ENCODE results near the gene IL25.
"Not testable (repeated sequence)": the region's sequence is repeated elsewhere in the genome, so short reads cannot be mapped to it uniquely, and the experiment has no call there.

Gene IL25

GRCh38 chr14:23407516-23408306 is 35.1 kb downstream of the IL25 start, which contains the start of gene MYH6:
Gene MYH6 (minus strand): TSS chr14:23408273. CDS start chr14:23407223, 1,050 bp downstream.
- DNase-seq (ENCODE audit: extremely low read depth in 1 of 2, low read depth in 1 of 2), result no peak

GRCh38 chr14:23408307-23408630 is 35.7 kb downstream of the IL25 start:
- DNase-seq (ENCODE audit: extremely low read depth in 1 of 2, low read depth in 1 of 2), result no peak

- no peak for DNase-seq (ENCODE audit: extremely low read depth in 1 of 2, low read depth in 1 of 2)
Observed at GRCh38 chr14:23409475-23409874, 36.9 kb downstream of the IL25 start.

GRCh38 chr14:23409966-23410635 is 37.5 kb downstream of the IL25 start:
- DNase-seq (ENCODE audit: extremely low read depth in 1 of 2, low read depth in 1 of 2), result no peak

GRCh38 chr14:23411563-23412525 is 39.2 kb downstream of the IL25 start:
- no peak for DNase-seq (ENCODE audit: extremely low read depth in 1 of 2, low read depth in 1 of 2)

GRCh38 chr14:23413681-23414080 is 41.1 kb downstream of the IL25 start:
- DNase-seq (ENCODE audit: extremely low read depth in 1 of 2, low read depth in 1 of 2), result no peak

GRCh38 chr14:23414254-23414653 is 41.6 kb downstream of the IL25 start:
- no peak for DNase-seq (ENCODE audit: extremely low read depth in 1 of 2, low read depth in 1 of 2)

GRCh38 chr14:23414906-23415820 is 42.6 kb downstream of the IL25 start:
- DNase-seq (ENCODE audit: extremely low read depth in 1 of 2, low read depth in 1 of 2), result no peak

GRCh38 chr14:23415821-23416778 is 43.5 kb downstream of the IL25 start:
- DNase-seq (ENCODE audit: extremely low read depth in 1 of 2, low read depth in 1 of 2), result no peak

GRCh38 chr14:23416801-23417200 is 44.2 kb downstream of the IL25 start:
- no peak for DNase-seq (ENCODE audit: extremely low read depth in 1 of 2, low read depth in 1 of 2)

- DNase-seq (ENCODE audit: extremely low read depth in 1 of 2, low read depth in 1 of 2), result not testable (repeated sequence)
Observed at GRCh38 chr14:23417269-23417668, 44.7 kb downstream of the IL25 start.

GRCh38 chr14:23418021-23418420 is 45.4 kb downstream of the IL25 start:
- DNase-seq (ENCODE audit: extremely low read depth in 1 of 2, low read depth in 1 of 2), result no peak

GRCh38 chr14:23419646-23420045 is 47.0 kb downstream of the IL25 start:
- DNase-seq (ENCODE audit: extremely low read depth in 1 of 2, low read depth in 1 of 2), result not testable (repeated sequence)

- DNase-seq (ENCODE audit: extremely low read depth in 1 of 2, low read depth in 1 of 2), result no peak
Observed at GRCh38 chr14:23421594-23421993, 49.0 kb downstream of the IL25 start.

GRCh38 chr14:23423657-23424056 is 51.0 kb downstream of the IL25 start:
- no peak for DNase-seq (ENCODE audit: extremely low read depth in 1 of 2, low read depth in 1 of 2)

- no peak for DNase-seq (ENCODE audit: extremely low read depth in 1 of 2, low read depth in 1 of 2)
Observed at GRCh38 chr14:23425169-23425568, 52.6 kb downstream of the IL25 start.

- DNase-seq (ENCODE audit: extremely low read depth in 1 of 2, low read depth in 1 of 2), result not testable (repeated sequence)
Observed at GRCh38 chr14:23425798-23426197, 53.2 kb downstream of the IL25 start.

Measured in stimulated activated CD8-positive, alpha-beta memory T cell treated with anti-CD3 and anti-CD28 coated beads, Interleukin-7, amount 100 ng/mL, for 48 hours (primary cell).